Stimulated activated CD4-positive, alpha-beta T cell treated with anti-CD3 and anti-CD28 coated beads, Interleukin-4, amount 100 ng/mL, for 24 hours (primary cell): ENCODE results near the gene SLCO3A1.

ENCODE experiments used
- DNase-seq: peaks from one replicate; pipeline ENCODE4 v3.0.0-alpha.2; 2020

The SLCO3A1 gene

GRCh38 chr15:91853511-91853947, at the start of gene SLCO3A1:
Gene SLCO3A1, plus strand, starts transcription at chr15:91853708.
- DNase-seq: peak; percentile 63

GRCh38 chr15:91807122-91807521, 46.4 kb upstream of the SLCO3A1 start:
- no peak for DNase-seq

- DNase-seq: no peak
Observed at GRCh38 chr15:91813924-91814323, 39.6 kb upstream of the SLCO3A1 start.

- no peak for DNase-seq
Observed at GRCh38 chr15:91816942-91817341, 36.6 kb upstream of the SLCO3A1 start.

GRCh38 chr15:91821458-91821857, 32.0 kb upstream of the SLCO3A1 start:
- DNase-seq: no peak

- DNase-seq: no peak
Observed at GRCh38 chr15:91824256-91824655, 29.3 kb upstream of the SLCO3A1 start.

- DNase-seq: no peak
Observed at GRCh38 chr15:91826443-91826842, 27.1 kb upstream of the SLCO3A1 start.

GRCh38 chr15:91833056-91833455, 20.5 kb upstream of the SLCO3A1 start:
- no peak for DNase-seq

GRCh38 chr15:91839867-91840266, 13.6 kb upstream of the SLCO3A1 start:
- no peak for DNase-seq

GRCh38 chr15:91841861-91842260, 11.6 kb upstream of the SLCO3A1 start:
- DNase-seq: no peak

GRCh38 chr15:91844341-91844740, 9.2 kb upstream of the SLCO3A1 start:
- no peak for DNase-seq

GRCh38 chr15:91844928-91845327, 8.6 kb upstream of the SLCO3A1 start:
- no peak for DNase-seq

GRCh38 chr15:91845720-91846119, 7.8 kb upstream of the SLCO3A1 start:
- no peak for DNase-seq

GRCh38 chr15:91849180-91849579, 4.3 kb upstream of the SLCO3A1 start:
- no peak for DNase-seq

- no peak for DNase-seq
Observed at GRCh38 chr15:91849749-91850161, 3.8 kb upstream of the SLCO3A1 start.

- DNase-seq: peak; percentile 71
Observed at GRCh38 chr15:91852741-91853510, 582 bp upstream of the SLCO3A1 start.

- peak; percentile 38 for DNase-seq
Observed at GRCh38 chr15:91853948-91854638, 585 bp downstream of the SLCO3A1 start.

- DNase-seq: peak; percentile 46
Observed at GRCh38 chr15:91854639-91854990, 1.1 kb downstream of the SLCO3A1 start.

GRCh38 chr15:91855241-91855640, 1.7 kb downstream of the SLCO3A1 start:
- DNase-seq: no peak

- peak; percentile 44 for DNase-seq
Observed at GRCh38 chr15:91855684-91856489, 2.4 kb downstream of the SLCO3A1 start.

- no peak for DNase-seq
Observed at GRCh38 chr15:91857224-91857585, 3.7 kb downstream of the SLCO3A1 start.

- DNase-seq: peak; percentile 59
Observed at GRCh38 chr15:91857772-91858171, 4.3 kb downstream of the SLCO3A1 start.

- no peak for DNase-seq
Observed at GRCh38 chr15:91860498-91860897, 7.0 kb downstream of the SLCO3A1 start.

GRCh38 chr15:91861223-91861622, 7.7 kb downstream of the SLCO3A1 start:
- DNase-seq: no peak
